K562 (cell line): ENCODE results near the gene PRDM16. TPM values are rescaled to one million over a fixed set of nuclear protein-coding genes. Genes with fewer than 3 reads are reported as not detected.

Experiments
- ATAC-seq: fragments of 200-7000 bp; cut with Tn5 transposase; 3 replicates; pipeline ENCODE4 v1.9.1; 2020; ENCODE audit warnings: moderate library complexity
- BruUV-seq: library from RNA; stranded (reverse); fragments of 400-500 nt; replicated peaks from 2 replicates; lab custom pipeline; 2021; lab: Mats Ljungman, UMichigan
- CTCF ChIA-PET: fragments of 300-600 bp; formaldehyde crosslinking; extraction: SDS; loops from one replicate; lab custom pipeline; 2021; ENCODE audit warnings: low intra/inter-chr PET ratio; lab: Yijun Ruan, JAX
- POLR2A ChIA-PET: fragments of 300-600, 350-650 bp; sonication (Branson Sonifier 250); formaldehyde crosslinking; extraction: SDS; loops from one replicate; lab custom pipeline; 2021; ENCODE audit warnings: antibody characterized with exemption, inconsistent platforms; lab: Yijun Ruan, JAX
- DNase-seq, 4 experiments: peaks; one replicate each; pipeline versions ENCODE4 v3.0.0 to v3.0.0-alpha.2; 2011 to 2018; ENCODE audit warnings: low spot score in 3 of 4, mixed read lengths in 3 of 4; ENCODE audit errors: extremely low read depth in 1 of 4
- FAIRE-seq: peaks from 2 replicates; lab custom pipeline; 2011; peaks lifted over from hg19 to GRCh38; lab: Jason Lieb, UNC
- H2AFZ ChIP-seq: 2 replicates; pipeline ENCODE4 v1.6.0; 2011; ENCODE audit warnings: low read depth, low read length, control low read depth, inconsistent platforms
- H3K27ac ChIP-seq: fragments of 200-600 bp; 3 replicates; pipeline ENCODE4 v1.8.0; 2011; ENCODE audit warnings: low read depth, mild to moderate bottlenecking, control low read depth, inconsistent platforms, low read length, moderate library complexity, mixed read lengths; ENCODE audit errors: extremely low read depth
- H3K27me3 ChIP-seq, 2 experiments: fragments of 300-600 bp in 1 of 2; 2 replicates in 1 of 2; 3 replicates in 1 of 2; pipeline versions ENCODE4 v1.6.0 to v1.8.0; 2011; ENCODE audit warnings: inconsistent platforms in 2 of 2, low read length in 2 of 2, mild to moderate bottlenecking in 1 of 2, mixed read lengths in 1 of 2, moderate library complexity in 1 of 2; ENCODE audit not compliant: control insufficient read depth in 2 of 2, insufficient read depth in 2 of 2
- H3K36me3 ChIP-seq: fragments of 300-600 bp; 3 replicates; pipeline ENCODE4 v1.8.0; 2011; ENCODE audit warnings: mild to moderate bottlenecking, low read length, inconsistent platforms; ENCODE audit not compliant: control insufficient read depth, insufficient read depth
- H3K4me1 ChIP-seq, 2 experiments: fragments of 200-600 bp in 1 of 2; replicated peaks in 1 of 2; 2 replicates in 1 of 2; 3 replicates in 1 of 2; pipeline versions ENCODE4 v1.5.1 to v1.8.0; 2011; ENCODE audit warnings: inconsistent platforms in 2 of 2, low read length in 2 of 2, mild to moderate bottlenecking in 1 of 2, mixed read lengths in 1 of 2, moderate library complexity in 1 of 2; ENCODE audit not compliant: control insufficient read depth in 2 of 2, insufficient read depth in 2 of 2
- H3K4me2 ChIP-seq: 2 replicates; pipeline ENCODE4 v1.6.1; 2011; ENCODE audit warnings: low read length, control low read depth, inconsistent platforms, mixed read lengths; ENCODE audit not compliant: insufficient read depth
- H3K4me3 ChIP-seq: fragments of 200-600 bp; sonication (generic), shearing (Covaris generic); 2 replicates; pipeline ENCODE4 v1.5.1; 2016; ENCODE audit warnings: control low read depth, inconsistent platforms
- H3K79me2 ChIP-seq: fragments of 200-600 bp; 3 replicates; pipeline ENCODE4 v1.8.0; 2011; ENCODE audit warnings: low read length, inconsistent platforms; ENCODE audit not compliant: control insufficient read depth, insufficient read depth
- H3K9ac ChIP-seq, 2 experiments: 2 replicates each; pipeline versions ENCODE4 v1.6.0 to v1.6.1; 2011; ENCODE audit warnings: low read depth in 2 of 2, low read length in 2 of 2, control low read depth in 1 of 2, inconsistent platforms in 1 of 2, mild to moderate bottlenecking in 1 of 2, mixed read lengths in 1 of 2; ENCODE audit not compliant: insufficient read depth in 1 of 2
- H3K9me1 ChIP-seq: one replicate; pipeline ENCODE4 v1.6.0; 2011; ENCODE audit warnings: inconsistent platforms, mild to moderate bottlenecking, low read length, moderate library complexity; ENCODE audit not compliant: control insufficient read depth, insufficient read depth
- H3K9me3 ChIP-seq: replicated peaks from 2 replicates; pipeline ENCODE4 v1.5.1; 2011; ENCODE audit warnings: low read depth, low read length, inconsistent platforms; ENCODE audit not compliant: control insufficient read depth, insufficient read depth
- H4K20me1 ChIP-seq: replicated peaks from 2 replicates; pipeline ENCODE4 v1.6.1; 2011; ENCODE audit warnings: low read length, inconsistent platforms, mixed read lengths; ENCODE audit not compliant: control insufficient read depth, insufficient read depth
- CEBPG ChIP-seq, 3 experiments: fragments of 200-800 bp in 1 of 3; sonication (Bioruptor generic) in 1 of 3; sonication (generic) in 1 of 3; formaldehyde crosslinking in 1 of 3; IDR thresholded peaks in 2 of 3; conservative IDR thresholded peaks in 1 of 3; 2 replicates each; pipeline versions ENCODE4 v1.6.1 to v1.8.0; 2016 to 2022; ENCODE audit warnings: missing compliant biosample characterization in 2 of 3, missing genetic modification characterization in 2 of 3, mild to moderate bottlenecking in 1 of 3, missing genetic modification reagents in 1 of 3
- HMGN3 ChIP-seq: IDR thresholded peaks from 2 replicates; pipeline ENCODE4 v1.6.1; 2011; ENCODE audit warnings: borderline replicate concordance, low read depth, mild to moderate bottlenecking, mixed read lengths, low read length; ENCODE audit not compliant: insufficient read length; ENCODE audit errors: extremely low read depth
- MGA ChIP-seq: fragments of 450-650 bp; IDR thresholded peaks from 2 replicates; pipeline ENCODE4 v1.6.1; 2016; ENCODE audit warnings: mild to moderate bottlenecking, moderate library complexity
- NR2C1 ChIP-seq, 2 experiments: fragments of 450-650 bp; IDR thresholded peaks; 2 replicates each; pipeline ENCODE4 v1.6.1; 2017; ENCODE audit warnings: mild to moderate bottlenecking in 2 of 2, antibody characterized with exemption in 1 of 2, inconsistent platforms in 1 of 2, missing compliant biosample characterization in 1 of 2, missing genetic modification characterization in 1 of 2
- ZNF175 ChIP-seq: fragments of 200-800 bp; sonication (Bioruptor generic); IDR thresholded peaks from 2 replicates; pipeline ENCODE4 v1.6.1; 2016; ENCODE audit warnings: low read depth, mild to moderate bottlenecking, missing genetic modification characterization, missing compliant biosample characterization
- WGBS: fragments of 100-300 bp; shearing (Covaris generic); methylation state at CpG from one replicate; pipeline ENCODE4 v1.1.6; 2016; ENCODE audit warnings: low coverage, mixed read lengths; ENCODE audit not compliant: insufficient coverage; ENCODE audit errors: missing lambda C conversion rate; 5-methylcytosine and 5-hydroxymethylcytosine counted together
- in situ Hi-C: fragments of 300-500 bp; cut with MboI; formaldehyde crosslinking; loops from 4 replicates; pipeline ENCODE4 v1.15.0; 2018; ENCODE audit warnings: inconsistent platforms, mixed read lengths
- intact Hi-C: fragments of 100-400 bp; cut with micrococcal nuclease; formaldehyde crosslinking; loops from 2 replicates; pipeline ENCODE4 v1.14.2; 2022
- polyA plus RNA-seq, 8 experiments: library from polyadenylated mRNA; depleted of rRNA in 4 of 8; stranded (reverse) in 5 of 8; unstranded in 3 of 8; fragments of >200 nt; fragmentation: Nextera tagmentation in 2 of 8; fragmentation: Illumina TruSeq in 1 of 8; extraction: Ambion mirVana in 2 of 8; extraction: Trizol in 1 of 8; gene quantifications; 2 replicates each; pipeline versions ENCODE4 v1.2.1 to v1.2.3, GENCODE V29; 2011 to 2014; ENCODE audit warnings: inconsistent platforms in 1 of 8, missing spikeins in 1 of 8
- total RNA-seq, 7 experiments: library from RNA; depleted of rRNA in 6 of 7; stranded (reverse); fragments of >200 nt in 6 of 7; fragmentation: Illumina TruSeq in 2 of 7; extraction: Trizol in 2 of 7; gene quantifications; 2 replicates each; pipeline versions ENCODE4 v1.2.1 to v1.2.3, GENCODE V29; 2011 to 2021; ENCODE audit warnings: low replicate concordance in 1 of 7
- TF ChIP-seq, protein P1 (sequence below): sonication (generic); formaldehyde crosslinking; IDR thresholded peaks from 2 replicates; pipeline ENCODE4 v1.8.0; 2022; ENCODE audit warnings: mild to moderate bottlenecking, missing genetic modification reagents

The PRDM16 gene
- total and polyA plus RNA-seq, 9 of the 15 experiments (the other 6 are each of a cell fraction or from before 2014, with no cell fraction given) = 0.10 to 0.27 TPM; not detected in 7

- Histone ChIP-seq H4K20me1 (peaks cover 23% of the 10 kb centered on the region), H3K79me2 (no peaks in the 10 kb centered on the region), H2AFZ (no peak overlapping the region), H3K9ac (no peak overlapping the region), H3K36me3 (no peaks in the 10 kb centered on the region), H3K4me2 (no peak overlapping the region), H3K4me1 (peaks cover 0 to 6% of the 10 kb centered on the region in 2 experiments; a peak in 2 of 5 replicates), H3K4me3 (no peak overlapping the region), H3K27ac (no peak overlapping the region), H3K27me3 (peaks cover 46 to 79% of the 10 kb centered on the region in 2 experiments), H3K9me1 (peaks cover 3% of the 10 kb centered on the region), H3K9me3 (no peaks in the 10 kb centered on the region)
- 0% methylated on average over 15 of the region's 15 CpGs for WGBS
- no peak for DNase-seq
- intact Hi-C loops = no loop called here
- ChIA-PET CTCF (no interaction called here), POLR2A (interaction anchor here (1.1 to 1.7 kb wide), 3 partner anchors 11 to 34 kb away, joined by 3 to 5 read pairs (median 5); no protein-coding TSS in a partner anchor)
- no TSS peak for BruUV-seq
- no peak for FAIRE-seq
- ATAC-seq = no peak
- in situ Hi-C loops = no loop called here
- TF ChIP-seq MGA = no peak
- TF ChIP-seq ZNF175 (CRISPR knock-in tag) = no peak
- TF ChIP-seq HMGN3 = no peak
- TF ChIP-seq, protein P1, sequence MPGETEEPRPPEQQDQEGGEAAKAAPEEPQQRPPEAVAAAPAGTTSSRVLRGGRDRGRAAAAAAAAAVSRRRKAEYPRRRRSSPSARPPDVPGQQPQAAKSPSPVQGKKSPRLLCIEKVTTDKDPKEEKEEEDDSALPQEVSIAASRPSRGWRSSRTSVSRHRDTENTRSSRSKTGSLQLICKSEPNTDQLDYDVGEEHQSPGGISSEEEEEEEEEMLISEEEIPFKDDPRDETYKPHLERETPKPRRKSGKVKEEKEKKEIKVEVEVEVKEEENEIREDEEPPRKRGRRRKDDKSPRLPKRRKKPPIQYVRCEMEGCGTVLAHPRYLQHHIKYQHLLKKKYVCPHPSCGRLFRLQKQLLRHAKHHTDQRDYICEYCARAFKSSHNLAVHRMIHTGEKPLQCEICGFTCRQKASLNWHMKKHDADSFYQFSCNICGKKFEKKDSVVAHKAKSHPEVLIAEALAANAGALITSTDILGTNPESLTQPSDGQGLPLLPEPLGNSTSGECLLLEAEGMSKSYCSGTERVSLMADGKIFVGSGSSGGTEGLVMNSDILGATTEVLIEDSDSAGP = no peak
- TF ChIP-seq NR2C1 (IDR thresholded peaks at IDR 0.05) = no peak
- no peak for TF ChIP-seq NR2C1 (tag; IDR thresholded peaks at IDR 0.05)
- TF ChIP-seq CEBPG (CRISPR knock-in tag; IDR thresholded peaks at IDR 0.05) = no peak
- TF ChIP-seq CEBPG (tag; conservative IDR thresholded peaks at IDR 0.05 in 1 of 2, IDR thresholded peaks at IDR 0.05 in 1 of 2) = no peak
These were observed 165.3 kb downstream of the PRDM16 start for GRCh38 chr1:3234281-3234680.
